HUES6 (cell line): Measurements from ENCODE around the gene BAIAP2L2.
A peak's percentile ranks its signal among the peaks of the same experiment; 100 is the strongest.
"Not testable (repeated sequence)": the region's sequence is repeated elsewhere in the genome, so short reads cannot be mapped to it uniquely, and the experiment has no call there.

ENCODE experiments used
- H3K27ac ChIP-seq: 2 replicates; pipeline ENCODE4 v1.7.0; 2013; ENCODE audit warnings: low read depth, mild to moderate bottlenecking, low read length, inconsistent platforms
- H3K27me3 ChIP-seq: 2 replicates; pipeline ENCODE4 v1.6.1; 2013; ENCODE audit warnings: low read length; ENCODE audit not compliant: control insufficient read depth, insufficient read depth
- H3K36me3 ChIP-seq: 2 replicates; pipeline ENCODE4 v1.6.1; 2013; ENCODE audit warnings: low read length; ENCODE audit not compliant: control insufficient read depth, insufficient read depth
- H3K4me1 ChIP-seq: 2 replicates; pipeline ENCODE4 v1.6.1; 2013; ENCODE audit warnings: low read length; ENCODE audit not compliant: control insufficient read depth, insufficient read depth
- H3K4me3 ChIP-seq: 2 replicates; pipeline ENCODE4 v1.5.1; 2013; ENCODE audit warnings: low read depth, low read length
- H3K9ac ChIP-seq: one replicate; pipeline ENCODE4 v1.6.1; 2013; ENCODE audit warnings: mild to moderate bottlenecking, low read length
- H3K9me3 ChIP-seq: 2 replicates; pipeline ENCODE4 v1.6.1; 2013; ENCODE audit warnings: low read depth, low read length; ENCODE audit not compliant: control insufficient read depth, insufficient read depth

BAIAP2L2 gene

GRCh38 chr22:38110008-38110862 lies at the start of gene BAIAP2L2:
TSS of gene BAIAP2L2 (minus strand) at chr22:38110684. CDS start at chr22:38110525, 159 bp downstream.
- no peak within 1 kb of the TSS for H3K27ac ChIP-seq
- H3K4me3 ChIP-seq: no peak within 1 kb of the TSS
- no peak within 1 kb of the TSS for H3K9ac ChIP-seq
- H3K27me3 ChIP-seq: peaks cover 4% of the 10 kb centered on the region
- H3K9me3 ChIP-seq: no peaks in the 10 kb centered on the region
- peaks cover 12% of the 10 kb centered on the region; the same call in 1 of the 2 replicates for H3K4me1 ChIP-seq
- H3K36me3 ChIP-seq: peaks cover 3% of the 10 kb centered on the region; the same call in 1 of the 2 replicates

- H3K9me3 ChIP-seq: no peaks in the 10 kb centered on the region
- no peak overlapping the region for H3K9ac ChIP-seq
- peaks cover 7% of the 10 kb centered on the region; the same call in 1 of the 2 replicates for H3K4me1 ChIP-seq
- no peak overlapping the region for H3K4me3 ChIP-seq
- H3K36me3 ChIP-seq: no peaks in the 10 kb centered on the region
- H3K27ac ChIP-seq: no peak overlapping the region
- H3K27me3 ChIP-seq: no peaks in the 10 kb centered on the region
Measured at GRCh38 chr22:38155703-38156102, 45.2 kb upstream of the BAIAP2L2 start.

- not testable (repeated sequence) for H3K4me1 ChIP-seq, H3K9me3 ChIP-seq, H3K27ac ChIP-seq, H3K9ac ChIP-seq, H3K4me3 ChIP-seq, H3K27me3 ChIP-seq, H3K36me3 ChIP-seq
Measured at GRCh38 chr22:38154563-38154915, 44.1 kb upstream of the BAIAP2L2 start.

- H3K27ac ChIP-seq: no peak overlapping the region
- H3K4me1 ChIP-seq: peaks cover 7% of the 10 kb centered on the region; the same call in 1 of the 2 replicates
- no peaks in the 10 kb centered on the region for H3K9me3 ChIP-seq
- H3K27me3 ChIP-seq: no peaks in the 10 kb centered on the region
- H3K4me3 ChIP-seq: no peak overlapping the region
- H3K36me3 ChIP-seq: no peaks in the 10 kb centered on the region
- no peak overlapping the region for H3K9ac ChIP-seq
Measured at GRCh38 chr22:38153821-38154562, 43.5 kb upstream of the BAIAP2L2 start.

GRCh38 chr22:38151126-38151500 lies 40.6 kb upstream of the BAIAP2L2 start:
- no peak overlapping the region for H3K9ac ChIP-seq
- no peak overlapping the region for H3K4me3 ChIP-seq
- peaks cover 7% of the 10 kb centered on the region; the same call in 1 of the 2 replicates for H3K4me1 ChIP-seq
- H3K36me3 ChIP-seq: no peaks in the 10 kb centered on the region
- no peaks in the 10 kb centered on the region for H3K27me3 ChIP-seq
- H3K27ac ChIP-seq: no peak overlapping the region
- H3K9me3 ChIP-seq: no peaks in the 10 kb centered on the region

GRCh38 chr22:38148245-38148644 lies 37.8 kb upstream of the BAIAP2L2 start:
- no peak overlapping the region for H3K9ac ChIP-seq
- no peaks in the 10 kb centered on the region for H3K4me1 ChIP-seq
- no peaks in the 10 kb centered on the region for H3K27me3 ChIP-seq
- H3K4me3 ChIP-seq: no peak overlapping the region
- no peak overlapping the region for H3K27ac ChIP-seq
- 0 out of 2 replicates have a peak, but pooled peaks cover under 1% of the 10 kb centered on the region for H3K36me3 ChIP-seq
- H3K9me3 ChIP-seq: no peaks in the 10 kb centered on the region

GRCh38 chr22:38146166-38146565 lies 35.7 kb upstream of the BAIAP2L2 start:
- not testable (repeated sequence) for H3K4me1 ChIP-seq, H3K27me3 ChIP-seq, H3K9me3 ChIP-seq, H3K4me3 ChIP-seq, H3K36me3 ChIP-seq, H3K27ac ChIP-seq, H3K9ac ChIP-seq

- Histone ChIP-seq H3K27me3 (no peaks in the 10 kb centered on the region), H3K4me1 (no peaks in the 10 kb centered on the region), H3K9me3 (no peaks in the 10 kb centered on the region), H3K4me3 (no peak overlapping the region), H3K27ac (no peak overlapping the region), H3K36me3 (peaks cover 9% of the 10 kb centered on the region), H3K9ac (no peak overlapping the region)
Measured at GRCh38 chr22:38144025-38144405, 33.5 kb upstream of the BAIAP2L2 start.

- Histone ChIP-seq H3K36me3 (peaks cover 14% of the 10 kb centered on the region), H3K27ac (no peak overlapping the region), H3K9me3 (no peaks in the 10 kb centered on the region), H3K9ac (no peak overlapping the region), H3K4me3 (no peak overlapping the region), H3K4me1 (no peaks in the 10 kb centered on the region), H3K27me3 (no peaks in the 10 kb centered on the region)
Measured at GRCh38 chr22:38142606-38143005, 32.1 kb upstream of the BAIAP2L2 start.

- Histone ChIP-seq H3K36me3 (peaks cover 14% of the 10 kb centered on the region), H3K27ac (no peak overlapping the region), H3K4me3 (no peak overlapping the region), H3K4me1 (no peaks in the 10 kb centered on the region), H3K27me3 (no peaks in the 10 kb centered on the region), H3K9me3 (no peaks in the 10 kb centered on the region), H3K9ac (peak overlapping the region; percentile 24)
Measured at GRCh38 chr22:38141217-38141973, 30.9 kb upstream of the BAIAP2L2 start.
